BJ (cell line): Measurements from ENCODE around the gene CHST5. TPM values are rescaled to one million over a fixed set of nuclear protein-coding genes. Genes with fewer than 3 reads are reported as not detected.
"Not testable (repeated sequence)": the region's sequence is repeated elsewhere in the genome, so short reads cannot be mapped to it uniquely, and the experiment has no call there.

Source experiments
- CTCF ChIA-PET: fragments of 350-600 bp; formaldehyde crosslinking; extraction: SDS; loops from one replicate; lab custom pipeline; 2021; ENCODE audit warnings: antibody characterized with exemption, inconsistent platforms; lab: Yijun Ruan, JAX
- POLR2A ChIA-PET: fragments of 300-600 bp; sonication (Branson Sonifier 250); formaldehyde crosslinking; extraction: SDS; loops from one replicate; lab custom pipeline; 2021; ENCODE audit warnings: antibody characterized with exemption; lab: Charles Lee
- DNase-seq: peaks from one replicate; pipeline ENCODE4 v3.0.0-alpha.2; 2011; ENCODE audit warnings: low read depth
- H3K27me3 ChIP-seq: 2 replicates; pipeline ENCODE4 v1.6.0; 2011; ENCODE audit warnings: low read length; ENCODE audit not compliant: control insufficient read depth, insufficient read depth
- H3K36me3 ChIP-seq: 2 replicates; pipeline ENCODE4 v1.5.1; 2011; ENCODE audit warnings: low read length; ENCODE audit not compliant: control insufficient read depth, insufficient read depth
- H3K4me3 ChIP-seq: 2 replicates; pipeline ENCODE4 v1.5.1; 2011; ENCODE audit warnings: low read depth, mild to moderate bottlenecking, control low read depth, low read length
- polyA plus RNA-seq: library from polyadenylated mRNA; depleted of rRNA; stranded (reverse); fragments of >200 nt; gene quantifications from 2 replicates; pipeline ENCODE4 v1.2.3, GENCODE V29; 2011
- TF ChIP-seq, protein P1 (sequence below): IDR thresholded peaks from 2 replicates; pipeline ENCODE4 v1.5.1; 2011; ENCODE audit warnings: low read depth, mild to moderate bottlenecking, control low read depth, inconsistent platforms, low read length, moderate library complexity; ENCODE audit not compliant: insufficient read depth

CHST5 gene
- polyA plus RNA-seq, 1 experiment: not detected

DNA sequence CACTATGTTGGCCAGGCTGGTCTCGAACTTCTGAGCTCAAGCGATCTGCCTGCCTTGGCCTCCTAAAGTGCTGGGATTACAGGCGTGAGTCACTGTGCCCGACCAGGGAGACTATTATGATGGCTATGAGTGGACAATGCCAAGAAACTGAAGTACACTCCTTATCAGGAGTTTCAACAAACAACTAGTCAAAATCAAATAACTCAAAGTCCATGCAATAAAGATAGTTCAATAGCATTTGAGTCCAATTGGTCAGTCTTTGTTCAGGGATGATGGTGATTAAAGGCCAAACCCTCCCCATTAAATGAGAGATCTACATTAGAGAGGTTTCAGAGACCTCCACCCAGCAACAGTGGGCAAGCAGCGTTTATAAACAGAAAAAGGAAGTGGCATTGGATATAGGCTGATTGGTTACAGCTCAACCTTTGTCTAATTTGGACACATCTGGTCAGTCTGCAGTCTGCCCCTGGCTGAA, 8.0 kb downstream of the CHST5 start:
- POLR2A ChIA-PET: interaction anchor here (0.6 kb wide), 1 partner anchor 10 kb away, joined by 15 read pairs; no protein-coding TSS in a partner anchor

DNA sequence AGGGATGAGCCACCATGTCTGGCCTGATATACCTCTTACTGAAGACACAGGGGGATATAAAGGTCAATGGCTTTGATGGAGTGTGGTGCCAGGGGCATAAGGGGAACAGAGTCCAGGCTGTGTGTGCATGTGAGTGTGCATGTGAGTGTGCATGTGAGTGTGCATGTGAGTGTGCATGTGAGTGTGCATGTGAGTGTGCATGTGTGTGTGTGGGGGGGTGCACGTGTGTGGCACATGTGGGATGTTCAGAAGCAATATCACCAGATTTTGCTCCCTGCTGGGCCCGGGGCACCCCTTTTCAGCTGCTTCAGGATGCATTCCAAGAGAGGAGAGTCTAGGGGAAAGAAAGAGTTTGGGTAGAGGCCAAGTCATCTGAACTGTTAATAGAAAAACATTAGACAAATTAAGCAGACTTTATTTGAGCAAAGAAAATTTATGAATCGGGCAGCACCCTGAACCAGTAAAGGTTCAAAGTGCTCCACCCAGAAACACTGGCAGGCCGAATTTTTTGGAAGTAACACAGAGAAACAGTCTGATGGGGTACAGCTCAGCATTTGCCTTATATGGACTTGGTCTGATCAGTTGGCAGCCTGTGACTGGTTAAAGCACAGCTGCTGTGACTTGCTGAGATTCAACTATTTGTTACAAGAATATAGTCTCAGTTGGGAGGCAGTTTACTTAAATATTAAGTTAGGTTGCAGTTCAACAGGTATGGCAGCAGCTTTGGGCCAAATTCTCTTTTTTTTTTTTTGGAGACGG, 9.7 kb downstream of the CHST5 start:
- POLR2A ChIA-PET: no interaction called here
- no peak overlapping the region for H3K4me3 ChIP-seq
- TF ChIP-seq, protein P1, sequence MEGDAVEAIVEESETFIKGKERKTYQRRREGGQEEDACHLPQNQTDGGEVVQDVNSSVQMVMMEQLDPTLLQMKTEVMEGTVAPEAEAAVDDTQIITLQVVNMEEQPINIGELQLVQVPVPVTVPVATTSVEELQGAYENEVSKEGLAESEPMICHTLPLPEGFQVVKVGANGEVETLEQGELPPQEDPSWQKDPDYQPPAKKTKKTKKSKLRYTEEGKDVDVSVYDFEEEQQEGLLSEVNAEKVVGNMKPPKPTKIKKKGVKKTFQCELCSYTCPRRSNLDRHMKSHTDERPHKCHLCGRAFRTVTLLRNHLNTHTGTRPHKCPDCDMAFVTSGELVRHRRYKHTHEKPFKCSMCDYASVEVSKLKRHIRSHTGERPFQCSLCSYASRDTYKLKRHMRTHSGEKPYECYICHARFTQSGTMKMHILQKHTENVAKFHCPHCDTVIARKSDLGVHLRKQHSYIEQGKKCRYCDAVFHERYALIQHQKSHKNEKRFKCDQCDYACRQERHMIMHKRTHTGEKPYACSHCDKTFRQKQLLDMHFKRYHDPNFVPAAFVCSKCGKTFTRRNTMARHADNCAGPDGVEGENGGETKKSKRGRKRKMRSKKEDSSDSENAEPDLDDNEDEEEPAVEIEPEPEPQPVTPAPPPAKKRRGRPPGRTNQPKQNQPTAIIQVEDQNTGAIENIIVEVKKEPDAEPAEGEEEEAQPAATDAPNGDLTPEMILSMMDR: no peak

More for the DNA sequence above, 8.0 kb downstream of the CHST5 start:
- CTCF ChIA-PET: interaction anchor here (2.2 kb wide), 1 partner anchor 10 kb away, joined by 9 read pairs; no protein-coding TSS in a partner anchor
- no peak overlapping the region for H3K4me3 ChIP-seq
- H3K27me3 ChIP-seq: no peaks in the 10 kb centered on the region
- H3K36me3 ChIP-seq: no peaks in the 10 kb centered on the region
- TF ChIP-seq, protein P1: no peak
- DNase-seq: no peak

DNA sequence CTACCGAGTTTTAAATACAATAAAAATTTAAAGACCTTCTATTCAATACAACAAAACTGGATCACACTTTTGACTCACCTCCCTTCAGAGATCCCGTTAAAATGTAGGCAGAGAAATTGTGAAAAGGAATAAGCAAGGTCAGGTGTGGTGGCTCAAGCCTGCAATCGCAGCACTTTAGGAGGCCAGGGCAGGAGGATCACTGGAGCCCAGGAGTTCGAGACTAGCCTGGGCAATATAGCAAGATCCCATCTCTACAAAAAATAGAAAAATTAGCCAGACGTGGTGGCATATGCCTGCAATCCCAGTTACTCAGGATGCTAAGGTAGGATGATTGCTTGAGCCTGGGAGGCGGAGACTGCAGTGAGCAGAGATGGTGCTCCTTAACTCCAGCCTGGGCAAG, 16.7 kb downstream of the CHST5 start:
- TF ChIP-seq, protein P1: no peak
- ChIA-PET CTCF (interaction anchor here (1.2 to 3.0 kb wide), 4 partner anchors 9 to 245 kb away, joined by 5 to 11 read pairs (median 10); partner anchors contain the start of gene TMEM170A), POLR2A (no interaction called here)
- no peak overlapping the region for H3K4me3 ChIP-seq
- no peak for DNase-seq
- no peaks in the 10 kb centered on the region for H3K27me3 ChIP-seq
- H3K36me3 ChIP-seq: no peaks in the 10 kb centered on the region

More for the DNA sequence above, 9.7 kb downstream of the CHST5 start:
- H3K36me3 ChIP-seq: no peaks in the 10 kb centered on the region
- H3K27me3 ChIP-seq: no peaks in the 10 kb centered on the region
- CTCF ChIA-PET: interaction anchor here (0.6 to 1.8 kb wide), 3 partner anchors 9 to 319 kb away, joined by 3 to 8 read pairs (median 6); no protein-coding TSS in a partner anchor
- no peak for DNase-seq

DNA sequence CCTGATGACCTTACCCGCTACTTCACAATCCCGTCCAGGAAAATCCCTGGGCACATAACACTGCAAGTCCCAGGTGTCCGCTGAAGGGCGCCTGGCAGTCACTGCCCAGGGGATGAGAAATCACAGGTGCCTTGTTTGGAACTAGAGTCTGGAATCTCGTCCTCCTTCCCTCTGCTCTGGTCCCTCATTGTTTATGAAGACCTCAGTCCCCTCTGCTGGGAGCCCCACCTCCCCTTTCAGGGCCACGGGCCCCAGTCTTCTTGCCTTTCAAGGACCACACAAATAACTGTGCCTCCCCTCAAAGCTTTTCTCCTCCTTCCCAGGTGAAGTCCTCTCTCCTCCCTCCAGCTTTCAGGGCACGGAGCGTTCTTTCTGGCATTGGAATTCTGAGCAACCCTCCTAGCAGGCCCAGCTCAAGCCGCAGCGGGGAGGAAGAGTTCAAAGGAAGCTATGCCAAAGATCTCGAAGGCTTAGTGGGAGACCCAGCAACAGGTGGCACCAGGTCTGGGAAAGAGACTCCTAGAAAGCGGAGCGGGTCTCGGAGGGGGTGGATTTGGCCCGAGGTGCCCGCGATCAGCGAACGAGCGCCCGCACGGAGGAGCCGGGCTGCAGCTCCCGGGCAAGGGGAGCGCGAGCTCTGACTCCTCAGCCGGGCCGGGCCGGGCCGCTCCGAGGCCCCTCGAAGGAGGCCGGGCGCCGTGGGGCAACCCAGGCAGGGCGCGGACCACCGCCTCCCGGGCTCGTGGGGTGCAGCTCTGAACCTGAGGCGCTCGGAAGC, 19.5 kb downstream of the CHST5 start:
- H3K4me3 ChIP-seq: peak overlapping the region; percentile 65
- not testable (repeated sequence) for DNase-seq, H3K36me3 ChIP-seq, H3K27me3 ChIP-seq
- CTCF ChIA-PET: interaction anchor here (0.7 to 3.0 kb wide), 34 partner anchors 8 to 288 kb away, joined by 3 to 30 read pairs (median 6); partner anchors contain the start of genes ADAT1, CHST5, CHST6 and GABARAPL2
- POLR2A ChIA-PET: interaction anchor here (0.5 to 0.9 kb wide), 2 partner anchors 53 to 531 kb away, joined by 3 to 5 read pairs; partner anchors contain the start of gene WDR59

DNA sequence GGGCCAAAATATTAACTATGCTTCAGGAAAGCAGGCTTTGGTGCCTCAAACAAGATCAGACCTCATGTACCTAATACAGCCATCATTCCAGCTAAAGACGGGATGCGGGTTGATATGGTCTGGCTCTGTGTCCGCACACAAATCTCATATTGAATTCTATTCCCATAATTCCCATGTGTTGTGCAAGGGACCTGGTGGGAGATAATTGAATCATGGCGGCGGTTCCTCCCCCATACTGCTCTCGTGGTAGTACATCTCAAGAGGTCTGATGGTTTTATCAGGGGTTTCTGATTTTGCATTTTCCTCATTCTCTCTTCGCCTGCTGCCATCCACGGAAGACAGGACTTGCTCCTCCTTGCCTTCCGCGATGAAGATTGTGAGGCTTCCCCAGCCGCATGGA, 21.6 kb downstream of the CHST5 start:
- ChIA-PET POLR2A (no interaction called here), CTCF (interaction anchor here (0.7 kb wide), 1 partner anchor 111 kb away, joined by 3 read pairs; no protein-coding TSS in a partner anchor)
- Histone ChIP-seq H3K27me3 (no peaks in the 10 kb centered on the region), H3K4me3 (no peak overlapping the region), H3K36me3 (no peaks in the 10 kb centered on the region)
- TF ChIP-seq, protein P1: no peak
- DNase-seq: no peak
